Activated CD4-positive, alpha-beta T cell treated with anti-CD3 and anti-CD28 coated beads for 4 hours (primary cell): ENCODE data around the gene FAM229B.
A peak's percentile ranks its signal among the peaks of the same experiment; 100 is the strongest.
"Not testable (repeated sequence)": the region's sequence is repeated elsewhere in the genome, so short reads cannot be mapped to it uniquely, and the experiment has no call there.

Experiments
- DNase-seq, 2 donors: peaks; one replicate each; pipeline ENCODE4 v3.0.0-alpha.2; 2020

FAM229B gene

GRCh38 chr6:112065426-112065986 is 21.9 kb upstream of the FAM229B start:
- no peak for DNase-seq

- DNase-seq = no peak
These were observed 20.8 kb upstream of the FAM229B start for GRCh38 chr6:112066606-112067005.

DNA sequence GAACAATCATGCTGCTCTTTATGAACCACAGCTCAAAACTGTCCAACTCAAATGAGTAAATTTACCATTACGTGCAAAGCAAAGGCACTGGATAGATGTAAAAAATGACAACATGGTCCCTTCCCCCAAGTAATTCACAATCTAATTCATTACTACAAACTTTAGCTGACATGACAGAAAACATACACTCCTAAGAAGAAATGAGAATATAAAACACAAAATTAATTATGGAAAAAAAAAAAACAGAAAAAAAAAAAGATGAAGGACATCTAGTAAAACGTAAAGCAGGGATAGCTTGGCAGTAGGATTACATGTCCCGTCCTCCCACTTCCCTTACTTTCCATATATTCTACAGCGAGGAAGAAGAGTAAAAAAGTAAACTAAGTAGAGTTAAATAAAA is 5.8 kb upstream of the FAM229B start:
- DNase-seq = no peak

DNA sequence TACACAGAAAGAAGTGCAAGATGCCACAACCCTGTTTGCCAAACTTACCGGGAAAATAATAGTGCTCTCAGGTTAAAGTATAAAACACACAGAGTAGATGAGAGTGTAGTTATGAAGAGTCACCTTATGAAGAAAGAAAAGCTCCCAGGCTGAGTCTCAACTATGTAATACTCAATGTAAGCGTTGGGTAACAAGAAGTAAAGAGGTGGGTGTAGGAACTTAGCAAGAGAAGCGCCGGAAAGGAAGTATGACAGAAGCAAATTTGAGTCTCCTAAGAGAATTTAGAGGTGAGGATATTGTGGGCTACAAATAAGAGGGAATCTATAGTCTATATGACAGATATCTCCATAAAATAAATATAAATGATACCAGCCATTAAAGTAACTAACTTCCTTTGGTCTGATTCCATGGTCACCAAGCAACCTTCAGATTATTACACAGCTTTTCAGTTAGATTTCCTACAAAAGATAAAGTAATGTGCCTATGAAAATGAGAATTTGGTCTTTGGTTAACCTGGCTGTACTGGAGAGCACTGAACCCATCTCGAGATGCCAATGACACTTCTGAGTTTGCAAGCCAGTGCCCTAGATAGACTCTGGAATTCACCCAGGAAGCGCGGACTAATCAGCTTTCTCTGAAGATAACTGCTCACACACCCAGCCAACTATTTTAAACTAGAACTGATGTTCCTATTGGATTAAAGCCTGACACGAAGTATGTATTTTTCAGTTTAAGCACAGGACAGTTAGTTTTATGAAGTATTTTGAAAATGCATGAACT is 1.9 kb upstream of the FAM229B start:
- DNase-seq = no peak

GRCh38 chr6:112086744-112087135 is 651 bp upstream of the FAM229B start:
- peak in 1 of 2 donors; percentile 5 for DNase-seq

GRCh38 chr6:112087916-112088315 is 525 bp downstream of the FAM229B start:
- no peak for DNase-seq

DNA sequence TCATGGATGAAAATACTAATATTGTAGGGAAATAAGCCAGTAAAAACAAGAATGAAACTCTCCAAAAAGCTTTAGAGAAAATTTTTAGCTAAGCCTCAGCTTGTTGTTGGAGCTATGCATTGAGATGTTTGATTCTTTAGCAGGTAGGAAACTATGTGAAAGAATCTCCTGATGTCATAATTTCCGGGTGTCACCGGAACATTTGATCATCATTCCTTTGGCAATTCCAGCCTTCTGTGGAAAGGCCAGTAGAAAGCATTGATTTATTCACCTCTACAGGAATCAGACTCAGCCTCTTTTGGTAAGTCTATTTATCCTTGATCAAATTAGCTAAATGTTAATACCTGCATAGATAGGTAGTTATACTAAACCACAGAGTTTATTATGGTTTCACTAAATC is 9.5 kb downstream of the FAM229B start:
- DNase-seq = no peak

DNA sequence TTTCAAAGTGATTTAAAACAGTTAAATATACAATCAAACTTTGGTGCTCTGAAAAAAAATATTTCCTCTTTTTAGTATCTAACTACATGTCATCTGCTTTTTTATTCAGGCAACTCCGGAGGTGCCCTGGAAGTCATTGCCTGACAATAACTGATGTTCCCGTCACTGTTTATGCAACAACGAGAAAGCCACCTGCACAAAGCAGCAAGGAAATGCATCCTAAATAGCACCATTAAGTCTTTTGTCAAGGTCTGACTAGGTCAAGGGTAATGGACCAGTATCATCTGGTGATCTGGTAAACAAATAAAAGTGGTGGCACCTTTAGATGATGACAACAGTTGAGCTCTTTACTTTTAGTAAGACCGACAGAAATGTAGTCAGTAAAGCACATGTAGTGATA is 13.2 kb downstream of the FAM229B start:
- no peak for DNase-seq

GRCh38 chr6:112106026-112106425 is 18.6 kb downstream of the FAM229B start:
- DNase-seq = not testable (repeated sequence)

- DNase-seq = no peak
These were observed 19.2 kb downstream of the FAM229B start for GRCh38 chr6:112106562-112106961.

- DNase-seq = no peak
These were observed 21.9 kb downstream of the FAM229B start for GRCh38 chr6:112109262-112109661.

- DNase-seq = no peak
These were observed 26.0 kb downstream of the FAM229B start for GRCh38 chr6:112113431-112113830.

GRCh38 chr6:112113918-112114317 is 26.5 kb downstream of the FAM229B start:
- no peak for DNase-seq

DNA sequence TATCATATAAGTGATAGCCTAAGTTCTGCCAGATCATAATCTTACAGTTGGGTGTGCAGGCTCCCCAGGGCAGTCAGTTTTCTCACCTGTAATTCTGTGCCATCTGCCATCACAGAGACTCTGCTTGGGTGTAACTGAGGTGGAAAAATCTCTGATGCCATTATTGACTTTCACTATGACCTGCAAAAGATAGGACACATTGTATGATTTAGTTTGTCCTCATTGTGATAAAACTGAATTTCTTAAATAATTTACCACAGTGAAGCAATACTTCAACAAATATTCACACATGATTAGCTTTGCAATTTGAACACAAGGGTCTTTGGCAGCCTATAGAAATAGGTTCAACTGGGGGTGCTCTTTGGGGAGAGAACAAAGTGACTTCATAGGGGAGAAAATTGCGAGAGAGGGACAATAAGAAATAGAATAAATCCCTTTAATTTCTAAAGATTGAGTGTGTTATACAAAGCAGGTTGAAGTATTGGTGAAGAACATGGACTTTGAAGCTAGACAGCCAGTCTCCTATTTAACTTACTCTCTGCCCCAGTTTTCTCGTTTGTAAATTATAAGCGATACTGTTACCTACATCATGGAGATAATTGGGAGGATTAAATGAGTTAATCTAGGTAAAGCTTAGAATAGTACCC is 27.3 kb downstream of the FAM229B start:
- DNase-seq = no peak

GRCh38 chr6:112116221-112116620 is 28.8 kb downstream of the FAM229B start:
- DNase-seq = no peak

DNA sequence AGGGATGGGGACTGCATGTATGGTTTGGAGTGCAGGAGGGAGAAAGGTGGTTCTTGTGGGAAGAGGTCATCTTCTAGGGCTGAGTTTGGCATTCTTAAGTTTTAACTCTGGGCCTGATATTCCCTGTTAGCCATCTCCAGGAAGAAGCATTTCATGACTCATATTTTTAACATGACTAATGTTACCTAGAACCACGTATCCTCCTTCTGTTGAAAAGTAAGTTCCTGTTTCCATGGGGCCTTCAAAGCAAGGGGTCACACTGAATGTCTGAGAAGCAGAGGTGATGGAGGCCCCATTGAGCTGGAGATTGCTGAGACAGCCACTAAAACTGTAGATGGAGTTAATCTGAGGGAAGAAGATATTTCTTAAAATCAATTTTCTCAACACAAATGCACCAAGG is 30.2 kb downstream of the FAM229B start:
- no peak for DNase-seq

- no peak for DNase-seq
These were observed 30.6 kb downstream of the FAM229B start for GRCh38 chr6:112118034-112118433.

- DNase-seq = no peak
These were observed 35.4 kb downstream of the FAM229B start for GRCh38 chr6:112122756-112123155.

DNA sequence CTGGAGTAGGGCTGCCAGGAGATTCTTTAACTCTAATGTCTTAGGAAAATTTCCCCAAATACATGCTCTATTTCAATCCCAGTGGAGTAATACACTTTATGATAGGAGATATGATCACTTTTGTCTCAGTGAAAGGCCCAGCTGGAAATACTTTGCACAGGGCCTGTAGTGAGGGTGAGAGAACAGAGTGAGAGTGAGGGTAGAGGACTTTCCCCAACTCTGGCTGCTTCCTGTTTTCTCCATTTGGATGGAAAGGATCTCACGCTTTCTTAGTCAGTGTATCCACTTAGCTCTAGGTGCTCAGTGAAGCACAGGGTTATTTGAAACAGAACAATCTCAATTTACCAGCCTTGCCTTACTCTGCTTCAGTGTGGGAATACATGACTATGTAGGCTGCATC is 36.6 kb downstream of the FAM229B start:
- no peak for DNase-seq

- no peak for DNase-seq
These were observed 40.8 kb downstream of the FAM229B start for GRCh38 chr6:112128208-112128607.

DNA sequence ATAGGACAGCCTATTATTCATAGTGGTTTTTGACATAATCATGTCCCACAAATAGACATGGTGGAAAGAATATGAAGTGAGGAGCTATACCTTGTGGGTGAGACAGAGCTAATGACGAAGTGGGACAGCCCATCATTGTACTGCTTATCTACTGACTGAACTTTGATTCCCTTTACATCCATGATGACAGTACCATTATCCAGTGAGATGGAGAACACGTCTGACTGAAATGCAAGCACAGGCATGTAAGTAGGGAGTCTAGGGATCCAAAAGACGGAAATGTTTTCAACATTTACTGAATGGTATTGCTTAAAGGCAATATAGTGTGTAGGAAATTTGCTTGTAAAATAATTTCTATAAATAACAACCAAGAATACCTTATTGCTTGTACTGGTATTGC is 43.5 kb downstream of the FAM229B start:
- no peak for DNase-seq

DNA sequence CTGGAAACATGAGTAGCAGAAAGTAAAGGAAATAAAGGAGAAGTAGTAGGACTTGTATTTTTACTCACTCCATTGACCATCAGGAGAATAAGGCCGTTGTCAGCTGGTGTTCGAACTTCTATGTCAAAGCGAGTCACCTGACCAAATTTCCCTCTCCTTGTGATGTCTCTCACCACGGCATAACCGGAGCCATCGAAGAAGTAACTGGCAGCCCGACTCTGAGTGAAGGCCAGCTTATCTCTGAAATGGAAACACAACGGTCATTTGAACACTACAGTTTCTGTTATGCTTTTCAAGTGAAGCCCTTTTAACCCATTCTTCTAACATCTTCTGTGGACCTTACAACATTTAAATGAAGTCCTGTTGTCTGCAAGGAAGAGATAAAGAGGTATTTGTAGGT is 51.7 kb downstream of the FAM229B start:
- no peak for DNase-seq

DNA sequence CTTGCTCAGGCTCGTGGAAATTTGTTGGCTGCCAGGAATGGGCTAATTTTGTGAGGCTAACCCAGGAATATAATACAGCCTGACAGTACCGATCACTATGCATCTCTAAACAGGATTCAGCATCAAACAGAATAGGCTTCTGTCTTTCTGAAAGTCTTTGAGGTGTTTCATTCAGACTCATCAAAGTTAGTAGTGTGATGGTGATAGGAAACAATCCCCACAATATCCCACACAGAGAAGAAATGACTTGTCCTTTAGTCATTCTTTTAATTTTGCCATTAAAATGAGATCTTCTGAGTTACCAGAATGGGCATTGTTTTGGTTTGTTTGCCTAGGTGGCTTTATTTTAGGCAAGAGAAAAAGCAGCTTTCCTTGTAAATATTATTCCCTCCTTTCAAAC is 54.3 kb downstream of the FAM229B start:
- no peak for DNase-seq

GRCh38 chr6:112144145-112144926 is 56.9 kb downstream of the FAM229B start:
- DNase-seq = no peak
